NCI-H1105 treated with DMSO at 0.1 percent for 48 hours (cell line): ENCODE results near the gene RHD.
A peak's percentile ranks its signal among the peaks of the same experiment; 100 is the strongest.
"Not testable (repeated sequence)": the region's sequence is repeated elsewhere in the genome, so short reads cannot be mapped to it uniquely, and the experiment has no call there.

Source experiments
- DNase-seq: peaks from one replicate; lab custom pipeline; 2025; lab: John Stamatoyannopoulos, UW

Gene RHD

DNA sequence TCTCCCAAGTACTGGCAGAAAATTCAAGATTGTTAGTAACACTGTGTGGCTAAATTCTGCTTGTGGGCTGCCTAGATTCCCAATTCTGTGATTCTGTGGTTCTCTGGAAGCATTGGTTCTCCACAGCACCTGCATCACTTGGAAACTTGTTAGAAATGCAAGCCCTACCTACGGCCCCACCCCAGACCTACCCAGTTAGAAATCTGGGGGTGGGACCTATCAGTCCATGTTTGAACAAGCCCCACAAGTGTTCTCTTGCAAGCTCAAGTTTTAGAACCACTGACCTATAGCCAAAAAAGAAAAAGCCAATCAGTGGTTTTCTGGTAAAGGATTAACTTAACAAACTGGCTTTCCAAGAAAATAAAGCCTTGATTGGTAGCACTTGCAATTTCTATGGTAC lies 35.9 kb downstream of the RHD start:
- DNase-seq = not testable (repeated sequence)

DNA sequence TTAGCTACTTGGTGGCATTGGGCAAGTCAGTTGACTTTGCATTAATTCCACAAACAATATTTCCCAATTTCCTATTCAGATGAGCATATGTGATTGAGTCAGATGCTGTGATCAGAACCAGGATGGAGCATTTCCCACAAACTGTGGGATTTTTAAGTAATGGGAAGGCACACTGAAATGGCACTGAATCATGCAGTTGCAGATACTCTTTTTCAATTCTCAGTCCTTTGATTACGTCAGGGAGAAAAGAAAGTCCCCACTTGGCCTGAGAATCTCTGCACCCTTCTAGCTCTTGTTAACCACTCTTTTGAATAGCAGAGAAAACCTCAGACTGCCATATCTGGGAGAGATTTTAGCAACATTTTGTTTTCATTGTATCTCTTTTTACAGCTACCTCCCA lies 36.8 kb downstream of the RHD start:
- DNase-seq = not testable (repeated sequence)

DNA sequence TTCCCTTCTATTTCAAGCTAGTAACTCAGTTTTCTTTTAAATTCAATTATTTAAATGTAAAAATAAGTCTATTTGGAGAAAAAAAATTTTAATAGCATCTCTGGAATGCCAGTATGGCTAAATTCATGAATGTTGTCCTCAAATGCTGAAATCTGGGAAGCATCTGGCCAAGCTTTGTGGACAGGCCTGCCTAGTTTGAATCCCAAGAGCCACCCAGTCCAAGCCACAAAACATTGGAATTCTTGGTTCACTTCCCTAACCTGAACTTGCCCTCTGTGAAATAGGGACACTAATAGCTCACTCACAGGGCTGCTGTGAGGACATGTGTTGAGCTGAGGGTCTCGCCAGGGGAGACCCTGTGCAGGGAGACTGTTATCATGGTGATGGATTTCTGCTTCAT lies 37.2 kb downstream of the RHD start:
- not testable (repeated sequence) for DNase-seq

DNA sequence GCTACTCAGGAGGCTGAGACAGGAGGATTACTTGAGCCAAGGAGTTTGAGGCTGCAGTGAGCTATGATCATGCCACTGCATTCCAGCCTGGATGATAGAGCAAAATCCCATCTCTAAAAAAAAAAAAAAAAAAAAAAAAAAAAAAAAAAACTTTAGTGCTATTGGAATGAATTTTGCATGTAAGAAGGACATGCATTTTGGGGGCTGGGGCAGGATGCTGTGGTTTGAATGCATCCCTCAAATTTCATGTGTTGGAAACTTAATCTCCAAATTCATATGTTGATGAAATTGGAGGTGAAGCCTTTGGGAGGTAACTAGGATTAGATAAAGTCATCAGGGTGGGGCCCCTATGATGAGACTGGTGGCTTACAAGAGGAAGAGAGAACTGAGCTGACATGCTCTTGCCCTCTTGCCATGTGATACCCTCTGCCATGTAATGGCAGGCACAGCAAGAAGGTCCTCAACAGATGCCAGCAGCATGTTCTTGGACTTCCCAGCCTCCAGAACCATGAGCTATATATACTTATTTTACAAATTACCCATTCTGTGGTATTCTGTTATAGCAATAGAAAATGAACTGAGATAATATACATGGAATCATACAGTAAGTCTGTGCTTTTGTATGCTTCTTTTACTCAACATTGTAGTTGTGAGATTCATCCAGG lies 40.6 kb downstream of the RHD start:
- not testable (repeated sequence) for DNase-seq

DNA sequence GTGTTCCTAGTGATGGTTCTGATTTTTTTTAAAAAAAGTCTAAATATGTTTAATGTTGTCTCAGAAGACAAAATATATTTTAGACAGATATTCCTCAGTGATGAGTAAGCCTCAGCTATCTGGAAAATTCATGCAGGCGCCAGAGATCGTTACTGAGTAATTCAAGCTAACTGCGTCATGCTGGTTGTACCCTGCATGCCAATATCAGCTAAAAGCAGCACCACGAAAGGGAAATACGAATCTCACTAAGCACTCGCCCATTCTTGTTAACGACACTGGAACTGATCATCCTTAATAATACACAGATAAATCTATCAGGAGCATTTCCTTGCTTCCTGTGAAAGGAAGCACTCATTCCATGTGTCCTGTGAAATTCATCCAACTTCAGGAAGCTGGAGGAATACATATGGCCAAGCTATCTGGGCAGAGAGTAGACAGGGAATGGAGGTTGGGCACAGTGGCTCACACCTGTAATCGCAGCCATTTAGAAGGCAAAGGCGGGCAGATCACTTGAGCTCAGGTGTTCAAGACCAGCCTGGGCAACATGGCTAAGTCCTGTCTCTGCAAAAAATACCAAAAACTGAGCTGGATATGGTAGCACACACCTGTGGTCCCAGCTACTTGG lies 48.1 kb downstream of the RHD start:
- DNase-seq = not testable (repeated sequence)

DNA sequence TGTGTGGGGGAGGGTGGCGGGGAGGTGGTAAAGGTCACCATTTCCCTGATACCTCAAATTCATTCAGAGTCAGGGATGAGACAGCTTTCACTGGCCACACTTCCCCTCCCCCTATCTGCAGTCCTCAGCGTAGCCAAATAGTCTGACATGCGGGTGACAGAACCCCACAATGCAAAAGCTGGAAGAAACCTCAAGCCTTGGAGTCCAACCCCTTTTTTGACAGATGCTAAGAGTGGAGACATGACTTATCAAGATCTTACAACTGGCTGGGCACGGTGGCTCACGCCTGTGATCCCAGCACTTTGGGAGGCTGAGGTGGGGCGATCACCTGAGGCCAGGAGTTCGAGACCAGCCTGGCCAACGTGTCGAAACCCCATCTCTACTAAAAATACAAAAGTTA lies 49.8 kb downstream of the RHD start:
- not testable (repeated sequence) for DNase-seq

DNA sequence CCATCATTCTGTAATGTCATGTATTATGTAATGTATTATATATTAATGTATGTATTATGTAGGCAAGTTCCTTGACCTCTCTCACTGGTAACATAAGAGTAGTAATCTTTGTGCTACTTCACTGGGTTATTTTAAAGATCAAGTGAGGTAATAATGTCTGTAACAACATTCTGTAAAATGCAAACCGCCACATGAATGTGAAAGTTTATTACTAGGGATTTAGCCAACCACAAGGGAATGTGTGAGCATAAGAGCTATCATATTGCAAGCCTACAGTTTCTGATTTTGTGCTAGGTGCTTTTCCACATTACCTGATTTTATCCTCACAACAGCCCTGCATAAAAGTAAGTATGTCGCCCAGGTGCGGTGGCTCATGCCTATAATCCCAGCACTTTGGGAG lies 52.1 kb downstream of the RHD start:
- not testable (repeated sequence) for DNase-seq

DNA sequence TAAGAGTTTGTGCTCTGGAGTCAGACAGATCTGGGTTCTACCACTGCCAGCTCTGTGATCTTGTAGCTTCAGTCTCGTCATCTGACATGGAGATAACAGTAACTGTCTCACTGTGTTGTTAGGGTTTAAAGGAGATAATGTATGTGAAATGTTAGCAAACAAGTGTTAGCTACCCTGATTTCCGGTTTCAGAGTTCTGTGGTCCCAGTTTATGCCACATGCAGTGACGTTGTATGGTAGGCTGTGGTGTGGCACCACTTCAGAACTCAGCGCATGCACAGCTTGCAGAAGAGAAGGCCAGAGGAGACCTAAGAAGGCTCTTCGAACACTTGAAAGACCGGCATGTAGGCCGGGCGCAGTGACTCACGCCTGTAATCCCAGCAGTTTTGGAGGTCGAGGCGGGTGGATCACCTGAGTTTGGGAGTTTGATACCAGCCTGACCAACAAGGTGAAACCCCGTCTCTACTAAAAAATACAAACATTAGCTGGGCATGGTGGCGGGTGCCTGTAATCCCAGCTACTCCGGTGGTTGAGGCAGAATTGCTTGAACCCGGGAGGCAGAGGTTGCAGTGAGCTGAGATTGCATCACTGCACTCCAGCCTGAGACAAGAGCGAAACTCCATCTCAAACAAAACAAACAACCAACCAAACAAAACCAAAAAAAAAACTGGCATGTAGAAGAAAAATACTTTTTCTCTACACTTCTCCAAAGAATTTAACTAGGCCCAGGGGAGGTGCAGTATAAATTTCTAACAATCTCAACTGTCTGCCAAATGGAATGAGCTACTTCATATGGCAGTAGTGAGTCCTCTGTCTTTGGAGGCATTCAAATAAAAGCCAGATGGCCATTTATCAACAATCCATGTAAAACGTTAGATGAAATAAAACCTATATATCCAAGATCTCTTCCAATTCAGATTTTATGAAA lies 55.8 kb downstream of the RHD start:
- DNase-seq = not testable (repeated sequence)

DNA sequence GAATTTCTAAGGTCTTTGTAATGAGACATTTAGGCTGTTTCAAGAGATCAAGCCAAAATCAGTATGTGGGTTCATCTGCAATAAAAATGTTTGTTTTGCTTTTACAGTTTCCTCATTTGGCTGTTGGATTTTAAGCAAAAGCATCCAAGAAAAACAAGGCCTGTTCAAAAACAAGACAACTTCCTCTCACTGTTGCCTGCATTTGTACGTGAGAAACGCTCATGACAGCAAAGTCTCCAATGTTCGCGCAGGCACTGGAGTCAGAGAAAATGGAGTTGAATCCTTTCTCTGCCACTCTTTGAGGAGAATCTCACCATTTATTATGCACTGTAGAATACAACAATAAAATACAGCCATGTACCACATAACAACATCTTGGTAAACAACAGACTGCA lies 56.5 kb downstream of the RHD start:
- DNase-seq = not testable (repeated sequence)

DNA sequence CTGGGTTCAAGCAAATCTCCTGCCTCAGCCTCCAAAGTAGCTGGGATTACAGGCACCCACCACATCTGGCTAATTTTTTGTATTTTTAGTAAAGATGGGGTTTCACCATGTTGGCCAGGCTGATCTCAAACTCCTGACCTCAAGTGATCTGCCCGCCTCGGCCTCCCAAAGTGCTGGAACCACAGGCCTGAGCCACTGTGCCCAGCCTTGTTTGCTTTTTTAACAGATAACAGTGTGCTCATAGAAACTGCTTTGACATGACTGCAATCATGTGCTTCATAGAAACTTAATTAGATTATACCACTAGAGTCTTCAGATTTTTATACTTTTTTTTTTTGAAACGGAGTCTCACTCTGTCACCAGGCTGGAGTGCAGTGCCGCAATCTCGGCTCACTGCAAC lies 57.0 kb downstream of the RHD start:
- not testable (repeated sequence) for DNase-seq

DNA sequence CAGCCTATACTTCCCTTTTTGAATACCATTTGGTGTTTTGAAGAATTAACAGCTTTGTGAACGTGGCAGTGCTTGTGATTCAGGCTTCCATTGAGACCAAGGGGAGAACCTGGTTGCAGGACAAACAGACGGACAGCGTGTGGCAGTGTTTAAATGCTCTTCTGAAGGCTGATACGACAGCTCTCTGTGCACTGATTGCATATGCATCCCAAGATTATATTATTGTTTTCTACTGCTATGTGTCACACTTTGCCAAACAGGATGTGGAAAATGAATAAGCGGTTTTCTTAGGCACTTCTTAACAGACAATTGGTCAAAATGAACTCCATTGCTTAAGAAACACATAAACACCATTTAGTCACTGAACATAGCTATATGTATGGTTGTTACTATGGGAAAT lies 57.6 kb downstream of the RHD start:
- DNase-seq = not testable (repeated sequence)

DNA sequence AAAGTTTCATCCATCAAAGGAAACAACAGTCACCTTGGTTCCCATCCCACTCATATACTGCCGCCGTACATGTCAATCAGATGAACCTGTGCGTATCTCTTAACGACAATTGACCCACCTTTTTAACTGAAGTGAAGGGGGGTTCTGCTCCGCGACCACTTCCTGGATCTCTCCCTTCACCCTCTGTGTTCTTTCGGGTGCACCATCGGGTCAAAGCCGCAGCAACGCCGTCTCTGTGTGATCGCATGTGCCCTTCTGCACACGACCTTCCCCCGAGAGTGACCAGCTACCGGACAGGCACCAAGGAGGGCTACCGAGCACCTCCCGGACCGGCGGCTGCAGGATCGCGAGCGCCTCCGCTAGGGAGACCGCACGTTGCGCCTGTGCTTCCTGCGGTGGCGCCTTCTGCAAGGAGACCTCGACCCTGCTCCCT lies 64.6 kb downstream of the RHD start:
- peak; percentile 22 for DNase-seq

DNA sequence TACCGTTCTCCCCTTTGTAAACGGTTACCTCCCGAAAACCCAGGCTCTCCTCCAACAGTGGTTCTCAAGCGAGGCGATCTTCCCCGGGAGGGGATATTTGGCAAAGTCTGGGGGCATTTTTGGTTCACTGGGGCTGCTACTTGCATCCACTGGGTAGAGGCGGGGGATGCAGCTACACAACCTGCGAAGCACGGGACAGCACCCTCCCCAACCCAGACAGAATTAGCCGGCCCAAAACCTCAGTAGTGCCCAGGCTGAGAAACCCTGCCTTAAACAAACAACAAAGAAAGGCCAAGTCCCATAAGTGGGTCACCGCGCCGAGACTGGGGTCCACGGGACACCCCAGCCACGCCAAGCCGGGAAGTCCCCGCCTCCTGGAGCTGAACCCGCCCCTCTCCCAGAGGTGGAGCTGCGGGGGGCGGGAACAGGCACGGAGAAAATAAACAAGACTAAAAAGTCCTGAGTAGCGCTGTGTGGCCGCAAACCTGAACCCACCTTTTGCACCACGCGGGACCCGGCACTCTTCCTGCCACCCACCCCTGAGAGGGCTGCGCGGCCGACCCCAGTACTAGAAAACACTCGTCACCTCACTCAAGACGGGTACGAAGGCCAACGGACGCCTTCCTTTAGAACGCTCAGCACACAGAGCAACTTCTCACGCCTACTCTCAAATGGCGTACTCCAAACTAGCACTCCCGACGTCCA lies 65.3 kb downstream of the RHD start:
- DNase-seq = not testable (repeated sequence)

DNA sequence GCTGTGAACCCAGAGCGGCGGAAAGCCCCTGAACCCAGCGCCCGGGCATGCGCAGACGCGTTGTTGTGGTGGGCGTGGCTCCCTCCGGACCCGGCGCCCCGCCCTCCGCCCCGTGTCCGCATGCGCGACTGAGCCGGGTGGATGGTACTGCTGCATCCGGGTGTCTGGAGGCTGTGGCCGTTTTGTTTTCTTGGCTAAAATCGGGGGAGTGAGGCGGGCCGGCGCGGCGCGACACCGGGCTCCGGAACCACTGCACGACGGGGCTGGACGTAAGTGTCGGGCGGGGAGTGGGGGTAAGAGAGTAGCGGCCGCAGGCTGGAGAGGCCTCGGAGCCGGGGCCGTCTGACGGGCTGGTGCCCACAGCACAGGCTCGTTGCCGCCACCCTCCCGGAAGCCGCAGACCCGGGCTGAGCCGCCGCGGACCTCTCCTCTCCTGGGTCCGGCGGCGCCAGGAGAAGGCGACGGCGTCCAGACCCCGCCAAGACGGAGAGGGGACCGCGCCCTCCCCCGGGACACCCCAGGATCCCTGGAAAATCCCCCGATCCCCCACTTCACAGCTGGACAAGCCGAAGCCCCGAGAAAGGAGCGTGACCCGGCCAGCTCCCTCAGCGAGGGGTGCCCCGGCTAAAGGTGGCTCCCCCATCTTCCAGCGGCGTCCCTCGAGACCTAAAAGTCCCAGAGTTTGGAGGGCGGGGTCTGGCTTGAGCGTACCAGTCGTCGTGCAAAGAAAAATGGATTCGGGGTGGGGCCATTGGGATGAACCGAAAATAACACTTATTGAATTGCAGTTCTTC lies 66.1 kb downstream of the RHD start, which contains the start of gene TMEM50A:
TSS of gene TMEM50A (plus strand) at position 147 of the 794 bp plus-strand sequence. CDS start 2,153 bp downstream, outside the sequence.
- DNase-seq = peak; percentile 80

DNA sequence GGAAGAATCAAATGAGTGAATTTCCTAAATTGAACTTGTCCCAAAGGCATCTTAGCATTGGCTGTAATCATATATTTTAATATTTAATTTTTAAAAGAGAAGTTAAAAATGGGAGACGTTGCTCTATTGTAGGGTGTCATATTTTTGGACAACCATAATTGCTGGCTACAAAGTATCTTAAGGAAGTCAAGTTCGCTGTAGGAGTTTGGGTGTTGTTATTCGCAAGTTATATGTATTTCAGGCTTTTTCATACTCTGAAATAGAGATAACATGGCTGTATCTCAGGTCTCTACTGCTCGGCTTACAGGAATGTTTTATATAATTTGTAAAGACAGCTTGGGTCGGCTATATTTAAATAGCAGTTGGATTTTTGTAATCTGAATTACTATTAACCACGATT lies 66.7 kb downstream of the RHD start:
- no peak for DNase-seq

DNA sequence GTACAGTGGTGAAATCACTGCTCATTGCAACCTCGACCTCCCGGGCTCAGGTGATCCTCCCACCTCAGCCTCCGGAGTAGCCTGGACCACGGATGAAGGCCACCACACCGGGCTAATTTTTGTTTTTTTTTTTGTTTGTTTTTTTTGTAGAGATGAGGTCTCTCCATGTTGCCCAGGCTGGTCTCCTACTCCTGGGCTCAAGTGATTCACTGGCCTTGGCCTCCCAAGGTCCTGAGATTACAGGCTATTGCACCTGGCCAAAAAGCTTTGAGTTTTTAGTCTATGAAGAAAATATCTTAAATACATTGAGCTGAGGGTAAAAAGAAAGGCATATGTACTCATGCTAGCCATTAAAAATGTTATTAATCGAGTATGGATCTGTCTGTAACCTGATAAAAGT lies 69.4 kb downstream of the RHD start:
- DNase-seq = no peak

DNA sequence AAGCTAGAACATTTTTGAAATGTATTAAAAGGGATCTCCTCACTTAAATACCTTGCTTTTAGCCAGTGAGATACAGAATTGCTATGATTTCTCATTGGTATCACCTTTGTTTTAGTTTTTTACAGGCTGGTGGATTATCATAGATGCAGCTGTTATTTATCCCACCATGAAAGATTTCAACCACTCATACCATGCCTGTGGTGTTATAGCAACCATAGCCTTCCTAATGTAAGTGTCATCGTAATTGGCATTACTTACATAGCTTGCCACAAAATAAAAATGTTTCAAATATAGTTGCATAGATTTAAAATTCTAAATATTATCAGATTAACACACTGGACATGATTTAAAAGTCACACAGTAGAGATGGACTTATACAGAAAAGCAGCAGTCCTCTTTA lies 70.5 kb downstream of the RHD start:
- no peak for DNase-seq

DNA sequence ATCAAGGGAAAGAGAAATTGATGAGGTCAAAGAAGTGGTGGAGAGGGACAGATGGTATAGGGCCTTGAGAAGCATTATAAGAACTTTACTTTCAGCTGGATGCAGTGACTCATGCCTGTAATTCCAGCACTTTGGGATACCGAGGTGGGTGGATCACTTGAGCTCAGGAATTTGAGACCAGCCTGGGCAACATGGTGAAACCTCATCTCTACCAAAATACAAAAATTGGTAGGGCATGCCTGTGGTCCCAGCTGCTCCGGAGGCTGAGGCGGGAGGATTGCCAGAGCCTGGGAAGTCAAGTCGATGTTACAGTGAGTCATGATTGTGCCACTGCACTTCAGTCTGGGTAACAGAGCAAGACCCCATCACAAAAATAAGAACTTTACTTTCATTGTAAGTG lies 71.6 kb downstream of the RHD start:
- DNase-seq = no peak

DNA sequence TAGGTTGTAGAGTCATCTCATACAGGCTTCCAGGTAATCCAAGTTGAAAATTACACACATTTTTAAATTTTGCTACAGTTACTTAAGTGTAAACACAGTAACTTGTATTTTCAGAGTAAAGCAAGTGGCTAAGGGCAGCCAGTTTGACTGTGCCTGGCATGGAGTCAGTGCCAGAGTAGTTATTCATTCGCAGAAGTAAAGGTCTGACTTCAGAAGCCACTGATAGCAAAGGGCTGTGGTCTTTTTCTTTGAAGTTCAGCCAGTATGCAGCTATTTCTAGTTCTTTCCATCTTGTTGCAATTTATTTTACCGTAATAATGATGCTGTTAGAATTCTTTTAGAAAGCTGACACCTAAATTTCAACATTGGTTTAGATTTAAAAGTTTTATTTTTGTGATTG lies 75.2 kb downstream of the RHD start:
- no peak for DNase-seq

DNA sequence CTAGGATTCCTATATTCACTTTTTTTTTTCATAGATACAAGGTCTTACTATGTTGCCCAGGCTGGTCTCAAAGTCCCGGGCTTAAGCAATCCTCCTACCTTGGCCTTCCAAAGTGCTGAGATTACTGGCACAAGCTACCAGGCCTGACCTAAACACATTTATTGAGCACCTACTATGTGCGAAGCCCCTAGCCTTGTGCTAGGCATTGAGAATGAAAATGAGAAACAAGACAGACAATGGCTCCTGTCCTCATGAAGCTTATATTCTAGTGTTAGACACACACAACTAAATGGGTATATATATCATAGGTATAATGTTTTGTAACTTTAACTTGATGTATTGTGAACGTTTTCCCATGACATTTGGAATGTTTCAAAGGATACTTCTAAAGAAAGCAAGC lies 77.3 kb downstream of the RHD start:
- DNase-seq = no peak

DNA sequence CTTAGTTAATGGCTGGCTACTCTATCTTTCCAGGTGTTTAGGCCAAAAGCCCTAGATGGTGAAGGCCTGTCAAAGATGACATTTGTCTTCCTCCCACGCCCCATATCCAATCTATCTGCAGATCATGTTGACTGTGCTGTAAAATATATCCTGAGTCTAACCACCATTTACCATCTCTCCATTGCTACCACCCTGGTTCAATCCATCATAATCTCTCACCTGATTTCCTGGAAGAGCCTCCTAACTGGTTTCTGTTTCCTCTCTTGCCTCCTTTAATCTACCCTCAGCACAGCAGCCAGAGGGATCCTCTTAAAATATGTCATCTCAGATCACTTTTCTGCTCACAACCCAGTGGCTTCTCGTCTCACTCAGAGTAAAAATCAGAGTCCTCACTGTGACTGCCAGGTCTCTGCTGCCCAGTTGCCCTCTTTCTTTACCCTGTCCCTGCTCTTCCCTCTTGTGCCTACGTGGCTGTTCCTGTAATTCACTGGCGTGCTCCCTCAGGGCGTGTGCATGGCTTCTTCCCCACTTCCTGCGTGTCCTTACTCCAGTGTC lies 83.6 kb downstream of the RHD start:
- no peak for DNase-seq
